NCI-H2196 (cell line): ENCODE data around the gene FAF1.
"Not testable (repeated sequence)": the region's sequence is repeated elsewhere in the genome, so short reads cannot be mapped to it uniquely, and the experiment has no call there.

ENCODE experiments used
- DNase-seq: peaks from one replicate; lab custom pipeline; 2025; ENCODE audit not compliant: unreplicated experiment; lab: John Stamatoyannopoulos, UW

Gene FAF1

GRCh38 chr1:50913954-50914353 is 46.1 kb downstream of the FAF1 start:
- DNase-seq: no peak

DNA sequence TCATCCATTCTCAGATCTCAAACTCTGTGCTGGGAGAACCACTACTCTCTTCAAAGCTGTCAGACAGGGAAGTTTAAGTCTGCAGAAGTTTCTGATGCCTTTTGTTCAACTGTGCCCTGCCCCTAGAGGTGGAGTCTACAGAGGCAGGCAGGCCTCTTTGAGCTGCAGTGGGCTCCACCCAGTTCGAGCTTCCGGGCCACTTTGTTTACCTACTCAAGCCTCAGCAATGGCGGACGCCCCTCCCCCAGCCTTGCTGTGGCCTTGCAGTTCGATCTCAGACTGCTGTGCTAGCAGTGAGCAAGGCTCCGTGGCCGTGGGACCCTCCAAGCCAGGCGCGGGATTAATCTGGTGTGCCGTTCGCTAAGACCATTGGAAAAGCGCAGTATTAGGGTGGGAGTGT is 49.7 kb downstream of the FAF1 start:
- not testable (repeated sequence) for DNase-seq

DNA sequence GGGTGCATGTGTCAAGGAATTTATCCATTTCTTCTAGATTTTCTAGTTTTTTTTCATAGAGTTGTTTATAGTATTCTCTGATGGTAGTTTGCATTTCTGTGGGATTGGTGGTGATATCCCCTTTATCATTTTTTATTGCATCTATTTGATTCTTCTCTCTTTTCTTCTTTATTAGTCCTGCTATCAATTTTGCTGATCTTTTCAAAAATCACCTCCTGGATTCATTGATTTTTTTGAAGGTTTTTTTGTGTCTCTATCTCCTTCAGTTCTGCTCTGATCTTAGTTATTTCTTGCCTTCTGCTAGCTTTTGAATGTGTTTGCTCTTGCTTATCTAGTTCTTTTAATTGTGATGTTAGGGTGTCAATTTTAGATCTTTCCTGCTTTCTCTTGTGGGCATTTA is 52.5 kb downstream of the FAF1 start:
- DNase-seq: not testable (repeated sequence)

GRCh38 chr1:50906050-50906449 is 54.0 kb downstream of the FAF1 start:
- DNase-seq: not testable (repeated sequence)

DNA sequence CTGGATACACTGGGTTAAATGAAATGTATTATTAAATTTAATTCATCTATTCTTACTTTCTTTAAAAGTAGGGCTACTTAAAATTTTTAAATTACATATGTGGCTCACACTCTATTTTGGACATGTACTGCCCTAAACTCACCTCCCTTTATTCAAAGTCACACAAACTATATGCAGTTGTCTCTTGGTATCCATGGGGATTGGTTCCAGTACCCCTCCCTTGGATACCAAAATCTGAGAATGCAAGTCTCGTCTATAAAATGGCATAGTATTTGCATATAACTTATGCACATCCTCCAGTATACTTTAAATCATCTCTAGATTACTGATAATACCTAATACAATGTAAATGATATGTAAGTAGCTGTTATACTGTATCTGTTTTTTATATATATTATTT is 57.6 kb downstream of the FAF1 start:
- DNase-seq: no peak

- no peak for DNase-seq
Observed at GRCh38 chr1:50901872-50902271, 58.2 kb downstream of the FAF1 start.

- no peak for DNase-seq
Observed at GRCh38 chr1:50898773-50899172, 61.3 kb downstream of the FAF1 start.

DNA sequence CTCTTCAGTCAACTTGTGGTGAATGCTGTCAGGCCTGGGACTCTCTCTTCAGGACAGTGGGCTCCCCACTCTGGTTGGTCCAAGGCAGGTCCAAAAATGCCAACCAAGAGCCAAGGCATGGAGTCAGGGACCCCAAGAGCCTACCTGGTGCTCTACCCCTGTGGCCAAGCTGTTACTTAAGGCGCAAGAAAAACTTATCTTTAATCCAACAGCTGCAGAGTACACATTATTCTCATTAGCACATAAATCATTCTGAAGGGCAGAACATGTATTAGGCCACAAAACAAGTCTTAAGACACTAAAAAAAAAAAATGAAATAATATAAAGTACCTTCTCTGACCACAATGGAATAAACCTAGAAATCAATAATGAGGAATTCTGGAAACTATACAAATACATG is 65.7 kb downstream of the FAF1 start:
- no peak for DNase-seq

GRCh38 chr1:50893466-50893865 is 66.6 kb downstream of the FAF1 start:
- no peak for DNase-seq

- DNase-seq: not testable (repeated sequence)
Observed at GRCh38 chr1:50887555-50887954, 72.5 kb downstream of the FAF1 start.

DNA sequence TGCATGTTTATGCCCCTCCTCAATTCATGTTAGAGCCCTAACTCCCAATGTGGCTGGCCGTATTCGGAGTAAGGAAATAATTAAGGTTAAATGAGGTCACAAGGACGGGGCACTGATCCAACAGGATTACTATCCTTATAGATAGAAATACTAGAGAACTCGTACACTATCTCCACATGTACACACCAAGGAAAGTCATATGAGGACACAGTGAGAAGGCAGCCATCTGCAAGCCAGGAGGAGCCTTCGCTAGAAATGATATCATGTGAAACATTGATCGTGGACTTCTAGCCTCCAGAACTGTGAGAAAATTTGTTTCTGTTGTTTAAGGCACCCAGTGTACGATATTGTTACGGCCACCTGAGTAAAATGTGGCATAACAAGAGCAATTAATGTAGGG is 79.7 kb downstream of the FAF1 start:
- no peak for DNase-seq

DNA sequence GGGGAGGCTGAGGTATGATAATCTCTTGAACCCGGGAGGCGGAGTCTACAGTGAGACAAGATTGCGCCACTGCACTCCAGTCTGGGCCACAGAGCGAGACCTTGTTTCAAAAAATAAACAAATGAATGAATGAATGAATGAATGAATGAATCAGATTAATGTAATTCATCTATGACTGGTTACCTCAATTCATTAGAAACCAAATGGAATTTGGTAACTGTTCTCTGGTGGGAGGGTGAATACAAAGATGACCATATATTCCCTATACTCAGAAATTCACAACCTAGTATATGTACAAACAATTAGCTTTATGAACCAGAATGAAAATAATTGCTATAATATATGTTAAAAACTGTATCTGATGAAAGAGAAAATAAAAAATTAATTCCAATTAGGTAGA is 80.9 kb downstream of the FAF1 start:
- DNase-seq: no peak

- DNase-seq: no peak
Observed at GRCh38 chr1:50878434-50878833, 81.6 kb downstream of the FAF1 start.

GRCh38 chr1:50877641-50878040 is 82.4 kb downstream of the FAF1 start:
- no peak for DNase-seq

GRCh38 chr1:50873458-50874187 is 86.4 kb downstream of the FAF1 start:
- DNase-seq: peak; percentile 31

DNA sequence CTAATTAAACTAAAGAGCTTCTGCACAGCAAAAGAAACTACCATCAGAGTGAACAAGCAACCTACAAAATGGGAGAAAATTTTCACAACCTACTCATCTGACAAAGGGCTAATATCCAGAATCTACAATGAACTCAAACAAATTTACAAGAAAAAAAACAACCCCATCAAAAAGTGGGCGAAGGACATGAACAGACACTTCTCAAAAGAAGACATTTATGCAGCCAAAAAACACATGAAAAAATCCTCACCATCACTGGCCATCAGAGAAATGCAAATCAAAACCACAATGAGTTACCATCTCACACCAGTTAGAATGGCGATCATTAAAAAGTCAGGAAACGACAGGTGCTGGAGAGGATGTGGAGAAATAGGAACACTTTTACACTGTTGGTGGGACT is 95.2 kb downstream of the FAF1 start:
- not testable (repeated sequence) for DNase-seq

- no peak for DNase-seq
Observed at GRCh38 chr1:50861772-50862171, 98.3 kb downstream of the FAF1 start.

DNA sequence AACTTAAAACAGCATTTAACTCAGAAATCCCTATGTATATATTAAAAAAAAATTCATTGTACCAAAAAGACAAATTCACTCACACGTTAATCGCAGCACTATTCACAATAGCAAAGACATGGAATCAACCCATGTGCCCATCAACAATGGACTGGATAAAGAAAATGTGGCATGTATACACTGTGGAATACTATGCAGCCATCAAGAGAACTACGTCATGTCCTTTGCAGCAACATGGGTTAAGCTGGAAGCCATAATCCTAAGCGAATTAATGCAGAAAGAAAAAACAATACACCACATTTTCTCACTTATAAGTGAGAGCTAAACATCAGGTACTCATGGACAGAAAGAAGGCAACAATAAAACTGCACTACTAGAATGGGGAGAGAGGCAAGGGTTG is 99.4 kb downstream of the FAF1 start:
- no peak for DNase-seq

- DNase-seq: no peak
Observed at GRCh38 chr1:50860256-50860655, 99.8 kb downstream of the FAF1 start.

DNA sequence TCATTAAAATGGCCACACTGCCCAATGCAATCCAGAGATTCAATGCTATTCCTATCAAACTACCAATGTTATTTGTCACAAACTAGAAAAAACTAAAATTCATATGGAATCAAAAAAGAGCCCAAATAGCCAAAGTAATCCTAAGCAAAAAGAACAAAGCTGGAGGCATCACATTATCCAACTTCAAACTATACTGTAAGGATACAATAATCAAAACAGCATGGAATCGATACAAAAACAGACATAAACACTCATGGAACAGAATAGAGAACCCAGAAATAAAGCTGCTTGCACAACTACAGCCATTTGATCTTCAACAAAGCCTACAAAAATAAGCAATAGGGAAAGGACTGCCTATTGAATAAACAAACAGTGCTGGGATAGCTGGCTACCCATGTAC is 100.4 kb downstream of the FAF1 start:
- DNase-seq: no peak

DNA sequence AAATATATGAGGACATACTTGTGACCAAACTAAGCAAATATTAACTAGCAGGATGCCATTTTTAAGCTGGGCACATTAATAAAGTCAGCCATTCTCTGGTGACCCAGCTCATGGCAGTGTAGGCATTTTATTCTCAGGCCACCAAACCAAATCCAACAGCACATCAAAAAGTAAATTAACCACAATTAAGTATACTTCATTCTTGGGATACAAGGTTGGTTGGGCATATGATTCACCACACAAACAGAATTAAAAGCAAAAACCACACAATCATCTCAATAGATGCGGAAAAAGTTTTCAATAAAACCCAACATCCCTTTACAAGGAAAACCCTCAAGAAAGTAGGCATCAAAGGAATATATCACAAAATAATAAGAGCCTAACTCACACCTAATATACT is 101.3 kb downstream of the FAF1 start:
- no peak for DNase-seq

- no peak for DNase-seq
Observed at GRCh38 chr1:50857702-50858101, 102.4 kb downstream of the FAF1 start.

GRCh38 chr1:50853325-50853724 is 106.7 kb downstream of the FAF1 start:
- DNase-seq: no peak
